ENCODE data around the gene ABHD10. TPM values are rescaled to one million over a fixed set of nuclear protein-coding genes. Genes with fewer than 3 reads are reported as not detected.

ABHD10 gene
- total and polyA plus RNA-seq, 10 of the 15 experiments (the other 5 are each of a cell fraction or from before 2014, with no cell fraction given): 12.3 to 51.0 (median 28.9) TPM

DNA sequence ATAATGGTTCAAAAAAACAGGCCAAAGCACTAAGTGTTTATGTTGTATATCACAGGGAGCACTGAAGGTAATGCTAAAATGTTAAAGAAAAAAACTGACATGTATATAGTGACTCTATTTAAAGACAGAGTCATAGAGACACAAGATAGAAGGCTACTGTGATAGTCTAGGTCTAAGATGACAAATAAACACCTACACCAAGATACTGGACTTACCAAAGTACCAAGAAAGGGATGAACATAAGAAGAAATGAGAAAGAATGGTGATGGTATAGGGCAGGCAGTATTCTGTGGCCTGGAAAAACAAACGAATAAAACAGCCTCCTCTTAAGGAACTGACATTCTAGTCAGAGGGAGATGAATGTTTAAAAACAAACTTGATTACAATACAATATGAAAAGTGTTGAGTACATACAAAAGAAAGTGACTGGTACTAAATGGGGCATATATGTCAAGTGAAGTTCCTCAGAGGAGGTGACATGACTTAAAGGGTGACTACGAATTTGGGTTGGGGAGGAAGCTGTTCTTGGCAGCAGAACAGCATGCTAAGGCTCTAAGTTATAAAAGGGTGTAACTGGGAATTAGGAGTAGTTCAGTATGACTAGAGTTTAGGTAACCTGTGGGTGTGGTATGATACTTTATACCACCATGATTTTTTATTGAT lies 5.9 kb downstream of the ABHD10 start:
- no peak for FAIRE-seq
- ATAC-seq: no peak
- POLR2A ChIA-PET: no interaction called here
- RAD21 ChIA-PET (ENCODE audit: unreplicated experiment): interaction anchor here (2.5 kb wide), 1 partner anchor 29 kb away, joined by 13 read pairs; no protein-coding TSS in a partner anchor
- Histone ChIP-seq H4K20me1 (ENCODE audit: control insufficient read depth, insufficient read depth) (no peaks in the 10 kb centered on the region), H2AFZ (ENCODE audit: control insufficient read depth, low read depth, low read length) (no peak overlapping the region), H3K4me2 (ENCODE audit: control insufficient read depth, insufficient read depth) (no peak overlapping the region), H3K4me3 (no peak overlapping the region), H3K9me3 (replicated peaks; ENCODE audit: control insufficient read depth, insufficient read depth, low read length) (no peaks in the 10 kb centered on the region), H3K79me2 (ENCODE audit: control insufficient read depth, insufficient read depth, low read length) (peaks cover 18% of the 10 kb centered on the region), H3K27ac (ENCODE audit: control insufficient read depth, insufficient read depth) (no peak overlapping the region), H3K36me3 (ENCODE audit: control insufficient read depth in 2 of 2, insufficient read depth in 2 of 2, low read length in 1 of 2) (peaks cover 0 to 5% of the 10 kb centered on the region in 2 experiments; a peak in 1 of 4 replicates), H3K9ac (ENCODE audit: control insufficient read depth, insufficient read depth, low read length) (no peak overlapping the region), H3K4me1 (ENCODE audit: control insufficient read depth, insufficient read depth, low read length) (peaks cover 5% of the 10 kb centered on the region), H3K27me3 (replicated peaks in 1 of 2; ENCODE audit: control insufficient read depth in 2 of 2, insufficient read depth in 2 of 2, low read length in 1 of 2) (no peaks in the 10 kb centered on the region)
- SMC1A ChIA-PET (ENCODE audit: uncharacterized antibody, unreplicated experiment): interaction anchor here (21.1 kb wide), 1 partner anchor 29 kb away, joined by 417 read pairs; no protein-coding TSS in a partner anchor
- CTCF ChIA-PET: interaction anchor here (0.8 to 15.4 kb wide), 3 partner anchors 16 to 59 kb away, joined by 4 to 467 read pairs (median 102); partner anchors contain the start of gene TAGLN3
- in situ Hi-C loops (cut with MboI): no loop called here
- no peak for TF ChIP-seq SUPT20H (IDR thresholded peaks at IDR 0.05; ENCODE audit: borderline replicate concordance, control insufficient read depth, low read depth, low read length)
- no peak for TF ChIP-seq IKZF2 (IDR thresholded peaks at IDR 0.05)
- TF ChIP-seq, protein P1, sequence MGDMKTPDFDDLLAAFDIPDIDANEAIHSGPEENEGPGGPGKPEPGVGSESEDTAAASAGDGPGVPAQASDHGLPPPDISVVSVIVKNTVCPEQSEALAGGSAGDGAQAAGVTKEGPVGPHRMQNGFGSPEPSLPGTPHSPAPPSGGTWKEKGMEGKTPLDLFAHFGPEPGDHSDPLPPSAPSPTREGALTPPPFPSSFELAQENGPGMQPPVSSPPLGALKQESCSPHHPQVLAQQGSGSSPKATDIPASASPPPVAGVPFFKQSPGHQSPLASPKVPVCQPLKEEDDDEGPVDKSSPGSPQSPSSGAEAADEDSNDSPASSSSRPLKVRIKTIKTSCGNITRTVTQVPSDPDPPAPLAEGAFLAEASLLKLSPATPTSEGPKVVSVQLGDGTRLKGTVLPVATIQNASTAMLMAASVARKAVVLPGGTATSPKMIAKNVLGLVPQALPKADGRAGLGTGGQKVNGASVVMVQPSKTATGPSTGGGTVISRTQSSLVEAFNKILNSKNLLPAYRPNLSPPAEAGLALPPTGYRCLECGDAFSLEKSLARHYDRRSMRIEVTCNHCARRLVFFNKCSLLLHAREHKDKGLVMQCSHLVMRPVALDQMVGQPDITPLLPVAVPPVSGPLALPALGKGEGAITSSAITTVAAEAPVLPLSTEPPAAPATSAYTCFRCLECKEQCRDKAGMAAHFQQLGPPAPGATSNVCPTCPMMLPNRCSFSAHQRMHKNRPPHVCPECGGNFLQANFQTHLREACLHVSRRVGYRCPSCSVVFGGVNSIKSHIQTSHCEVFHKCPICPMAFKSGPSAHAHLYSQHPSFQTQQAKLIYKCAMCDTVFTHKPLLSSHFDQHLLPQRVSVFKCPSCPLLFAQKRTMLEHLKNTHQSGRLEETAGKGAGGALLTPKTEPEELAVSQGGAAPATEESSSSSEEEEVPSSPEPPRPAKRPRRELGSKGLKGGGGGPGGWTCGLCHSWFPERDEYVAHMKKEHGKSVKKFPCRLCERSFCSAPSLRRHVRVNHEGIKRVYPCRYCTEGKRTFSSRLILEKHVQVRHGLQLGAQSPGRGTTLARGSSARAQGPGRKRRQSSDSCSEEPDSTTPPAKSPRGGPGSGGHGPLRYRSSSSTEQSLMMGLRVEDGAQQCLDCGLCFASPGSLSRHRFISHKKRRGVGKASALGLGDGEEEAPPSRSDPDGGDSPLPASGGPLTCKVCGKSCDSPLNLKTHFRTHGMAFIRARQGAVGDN (IDR thresholded peaks at IDR 0.05): no peak
- TF ChIP-seq ETV6 (conservative IDR thresholded peaks at IDR 0.05 in 1 of 2, IDR thresholded peaks at IDR 0.05 in 1 of 2; ENCODE audit: borderline replicate concordance in 1 of 2, low read depth in 1 of 2): no peak
- TF ChIP-seq, protein P2, sequence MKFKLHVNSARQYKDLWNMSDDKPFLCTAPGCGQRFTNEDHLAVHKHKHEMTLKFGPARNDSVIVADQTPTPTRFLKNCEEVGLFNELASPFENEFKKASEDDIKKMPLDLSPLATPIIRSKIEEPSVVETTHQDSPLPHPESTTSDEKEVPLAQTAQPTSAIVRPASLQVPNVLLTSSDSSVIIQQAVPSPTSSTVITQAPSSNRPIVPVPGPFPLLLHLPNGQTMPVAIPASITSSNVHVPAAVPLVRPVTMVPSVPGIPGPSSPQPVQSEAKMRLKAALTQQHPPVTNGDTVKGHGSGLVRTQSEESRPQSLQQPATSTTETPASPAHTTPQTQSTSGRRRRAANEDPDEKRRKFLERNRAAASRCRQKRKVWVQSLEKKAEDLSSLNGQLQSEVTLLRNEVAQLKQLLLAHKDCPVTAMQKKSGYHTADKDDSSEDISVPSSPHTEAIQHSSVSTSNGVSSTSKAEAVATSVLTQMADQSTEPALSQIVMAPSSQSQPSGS (IDR thresholded peaks at IDR 0.05; ENCODE audit: low read length): no peak
- no peak for TF ChIP-seq RAD21 (IDR thresholded peaks at IDR 0.05; ENCODE audit: insufficient read depth, low read depth, low read length)
- TF ChIP-seq MXI1 (IDR thresholded peaks at IDR 0.05; ENCODE audit: low read depth, low read length): no peak
- TF ChIP-seq, protein P3, sequence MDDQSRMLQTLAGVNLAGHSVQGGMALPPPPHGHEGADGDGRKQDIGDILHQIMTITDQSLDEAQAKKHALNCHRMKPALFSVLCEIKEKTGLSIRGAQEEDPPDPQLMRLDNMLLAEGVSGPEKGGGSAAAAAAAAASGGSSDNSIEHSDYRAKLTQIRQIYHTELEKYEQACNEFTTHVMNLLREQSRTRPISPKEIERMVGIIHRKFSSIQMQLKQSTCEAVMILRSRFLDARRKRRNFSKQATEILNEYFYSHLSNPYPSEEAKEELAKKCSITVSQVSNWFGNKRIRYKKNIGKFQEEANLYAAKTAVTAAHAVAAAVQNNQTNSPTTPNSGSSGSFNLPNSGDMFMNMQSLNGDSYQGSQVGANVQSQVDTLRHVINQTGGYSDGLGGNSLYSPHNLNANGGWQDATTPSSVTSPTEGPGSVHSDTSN (IDR thresholded peaks at IDR 0.05; ENCODE audit: insufficient replicate concordance, low read depth, low read length): no peak
- TF ChIP-seq CBX5 (IDR thresholded peaks at IDR 0.05; ENCODE audit: low read depth): no peak
- no peak for TF ChIP-seq MTA2 (IDR thresholded peaks at IDR 0.05; ENCODE audit: low read depth)
- TF ChIP-seq PAX5 (IDR thresholded peaks at IDR 0.05; ENCODE audit: borderline replicate concordance, low read depth, low read length): no peak
- TF ChIP-seq, protein P4, sequence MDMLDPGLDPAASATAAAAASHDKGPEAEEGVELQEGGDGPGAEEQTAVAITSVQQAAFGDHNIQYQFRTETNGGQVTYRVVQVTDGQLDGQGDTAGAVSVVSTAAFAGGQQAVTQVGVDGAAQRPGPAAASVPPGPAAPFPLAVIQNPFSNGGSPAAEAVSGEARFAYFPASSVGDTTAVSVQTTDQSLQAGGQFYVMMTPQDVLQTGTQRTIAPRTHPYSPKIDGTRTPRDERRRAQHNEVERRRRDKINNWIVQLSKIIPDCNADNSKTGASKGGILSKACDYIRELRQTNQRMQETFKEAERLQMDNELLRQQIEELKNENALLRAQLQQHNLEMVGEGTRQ (IDR thresholded peaks at IDR 0.05; ENCODE audit: borderline replicate concordance, low read depth, low read length): no peak
- no peak for TF ChIP-seq SUZ12 (IDR thresholded peaks at IDR 0.05; ENCODE audit: unreplicated experiment)
- no peak for TF ChIP-seq ZNF24 (IDR thresholded peaks at IDR 0.05)
- no peak for TF ChIP-seq YBX1 (IDR thresholded peaks at IDR 0.05)
- no peak for TF ChIP-seq BCL11A (IDR thresholded peaks at IDR 0.05; ENCODE audit: low read depth, low read length)
- intact Hi-C loops (cut with micrococcal nuclease; ENCODE audit: unreplicated experiment): no loop called here
- no TSS peak for BruUV-seq (replicated peaks)
- WGBS (ENCODE audit: insufficient coverage, insufficient replicate concordance, low lambda C conversion rate, missing lambda C conversion rate): 23% methylated on average over 2 of the region's 2 CpGs
- DNase-seq (ENCODE audit: low read depth, low spot score): no peak

Data from GM12878 (cell line).